Right kidney (tissue), 9 donors: ENCODE measurements around the gene TKFC.

ENCODE experiments used
- DNase-seq: peaks from one replicate; pipeline ENCODE4 v3.0.0-alpha.2; 2016
- long read RNA-seq, 8 donors: transcript quantifications; one replicate each; lab custom pipeline, GENCODE V29; 2026

TKFC gene, protein sequence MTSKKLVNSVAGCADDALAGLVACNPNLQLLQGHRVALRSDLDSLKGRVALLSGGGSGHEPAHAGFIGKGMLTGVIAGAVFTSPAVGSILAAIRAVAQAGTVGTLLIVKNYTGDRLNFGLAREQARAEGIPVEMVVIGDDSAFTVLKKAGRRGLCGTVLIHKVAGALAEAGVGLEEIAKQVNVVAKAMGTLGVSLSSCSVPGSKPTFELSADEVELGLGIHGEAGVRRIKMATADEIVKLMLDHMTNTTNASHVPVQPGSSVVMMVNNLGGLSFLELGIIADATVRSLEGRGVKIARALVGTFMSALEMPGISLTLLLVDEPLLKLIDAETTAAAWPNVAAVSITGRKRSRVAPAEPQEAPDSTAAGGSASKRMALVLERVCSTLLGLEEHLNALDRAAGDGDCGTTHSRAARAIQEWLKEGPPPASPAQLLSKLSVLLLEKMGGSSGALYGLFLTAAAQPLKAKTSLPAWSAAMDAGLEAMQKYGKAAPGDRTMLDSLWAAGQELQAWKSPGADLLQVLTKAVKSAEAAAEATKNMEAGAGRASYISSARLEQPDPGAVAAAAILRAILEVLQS
- long read RNA-seq, donor 1, full-length matches to known transcripts: 6 of 6 reads
- long read RNA-seq, donor 1, partial matches to known transcripts: 0 of 6 reads
- long read RNA-seq, donor 1, other reads (novel, unspliced or antisense): 0 of 6 reads
- long read RNA-seq, donor 2, full-length matches to known transcripts: 4 of 9 reads
- long read RNA-seq, donor 2, partial matches to known transcripts: 5 of 9 reads
- long read RNA-seq, donor 2, other reads (novel, unspliced or antisense): 0 of 9 reads
- long read RNA-seq, donor 3: 0 reads
- long read RNA-seq, donor 4, full-length matches to known transcripts: 5 of 5 reads
- long read RNA-seq, donor 4, partial matches to known transcripts: 0 of 5 reads
- long read RNA-seq, donor 4, other reads (novel, unspliced or antisense): 0 of 5 reads
- long read RNA-seq, donor 5, full-length matches to known transcripts: 2 of 2 reads
- long read RNA-seq, donor 5, partial matches to known transcripts: 0 of 2 reads
- long read RNA-seq, donor 5, other reads (novel, unspliced or antisense): 0 of 2 reads
- long read RNA-seq, donor 6, full-length matches to known transcripts: 6 of 22 reads
- long read RNA-seq, donor 6, partial matches to known transcripts: 16 of 22 reads
- long read RNA-seq, donor 6, other reads (novel, unspliced or antisense): 0 of 22 reads
- long read RNA-seq, donor 7, full-length matches to known transcripts: 6 of 6 reads
- long read RNA-seq, donor 7, partial matches to known transcripts: 0 of 6 reads
- long read RNA-seq, donor 7, other reads (novel, unspliced or antisense): 0 of 6 reads
- long read RNA-seq, donor 8, full-length matches to known transcripts: 4 of 9 reads
- long read RNA-seq, donor 8, partial matches to known transcripts: 5 of 9 reads
- long read RNA-seq, donor 8, other reads (novel, unspliced or antisense): 0 of 9 reads

- DNase-seq: peak; percentile 92
Observed at GRCh38 chr11:61332797-61333549, at the start of gene TKFC, which contains the start of gene DDB1. TKFC (plus strand) TSS chr11:61333228; CDS start chr11:61334729, 1,501 bp downstream. DDB1 (minus strand) TSS chr11:61333105; CDS start chr11:61332968, 137 bp downstream.

DNA sequence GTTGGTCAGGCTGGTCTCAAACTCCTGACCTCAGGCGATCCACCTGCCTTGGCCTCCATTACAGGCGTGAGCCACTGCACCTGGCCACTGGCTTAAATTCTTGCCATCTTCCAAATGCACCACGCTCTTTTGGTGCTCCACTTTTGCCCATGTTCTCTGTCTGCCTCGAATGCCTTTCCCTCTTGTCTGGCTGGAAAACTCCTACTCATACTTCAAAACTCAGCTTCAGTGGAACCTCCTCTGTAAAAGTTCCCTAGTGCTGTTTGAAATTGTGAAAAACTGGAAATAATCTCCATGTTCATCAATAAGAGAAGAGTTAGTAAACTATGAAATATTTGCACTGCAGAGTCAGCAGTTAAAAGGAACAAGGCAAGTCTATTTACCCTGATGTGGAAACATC, 49.4 kb upstream of the TKFC start:
- no peak for DNase-seq

- DNase-seq: no peak
Observed at GRCh38 chr11:61287338-61287977, 45.6 kb upstream of the TKFC start.

GRCh38 chr11:61290905-61291690, 41.9 kb upstream of the TKFC start:
- no peak for DNase-seq

- DNase-seq: no peak
Observed at GRCh38 chr11:61292356-61292755, 40.7 kb upstream of the TKFC start.

- peak; percentile 84 for DNase-seq
Observed at GRCh38 chr11:61293867-61294716, 38.9 kb upstream of the TKFC start.

DNA sequence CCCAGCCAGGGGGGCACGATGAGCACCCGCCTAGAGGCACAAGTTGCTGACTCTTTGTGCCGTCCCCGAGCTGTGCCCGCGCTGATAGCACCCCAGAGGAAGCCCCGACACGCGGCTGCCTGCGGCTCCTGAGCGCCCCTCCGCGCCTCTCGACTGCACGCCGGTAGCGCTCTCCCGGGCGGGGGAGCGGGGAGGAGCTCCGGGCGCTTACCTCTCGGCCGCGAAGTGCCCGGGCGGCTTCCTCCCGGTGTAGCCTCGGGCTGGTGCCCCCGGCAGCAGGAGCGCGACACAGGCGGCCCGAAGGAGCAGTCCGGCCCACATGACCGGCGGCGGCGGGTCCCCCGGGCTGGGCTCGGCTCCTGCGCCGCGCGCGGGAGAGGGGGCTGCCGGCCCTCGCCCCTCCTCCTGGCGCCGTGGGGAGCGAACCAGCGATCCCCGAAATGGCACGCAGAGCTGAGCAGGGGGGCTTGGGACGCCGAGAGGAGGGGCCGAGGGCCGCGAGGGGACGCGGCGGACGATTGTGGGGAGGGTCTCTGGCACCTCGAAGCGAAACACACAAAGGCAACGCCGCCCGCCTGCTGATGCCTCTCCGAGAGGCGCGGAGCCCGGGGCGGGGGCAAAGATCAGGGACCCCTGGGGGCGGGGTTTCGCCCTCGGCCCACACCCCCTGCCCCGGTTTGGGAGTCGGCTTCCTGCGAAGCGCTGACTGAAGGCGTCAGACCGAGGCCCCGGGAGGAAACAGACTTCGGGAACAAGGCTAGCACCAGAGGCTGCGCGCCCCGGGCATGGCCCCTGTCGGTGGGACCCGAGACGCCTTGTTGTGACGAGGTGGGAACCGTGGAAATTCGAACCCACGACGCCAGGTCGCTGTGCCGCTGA, 38.1 kb upstream of the TKFC start, which contains the start of gene VWCE:
Gene VWCE, minus strand, starts transcription at position 600 of the 879 bp plus-strand sequence. Its CDS starts 279 bp downstream, at position 321.
- DNase-seq: peak; percentile 88

- DNase-seq: no peak
Observed at GRCh38 chr11:61295596-61295926, 37.5 kb upstream of the TKFC start.

GRCh38 chr11:61297341-61297740, 35.7 kb upstream of the TKFC start:
- no peak for DNase-seq

GRCh38 chr11:61297746-61298145, 35.3 kb upstream of the TKFC start:
- DNase-seq: no peak

GRCh38 chr11:61298663-61299244, 34.3 kb upstream of the TKFC start:
- no peak for DNase-seq

- no peak for DNase-seq
Observed at GRCh38 chr11:61302550-61302949, 30.5 kb upstream of the TKFC start.

DNA sequence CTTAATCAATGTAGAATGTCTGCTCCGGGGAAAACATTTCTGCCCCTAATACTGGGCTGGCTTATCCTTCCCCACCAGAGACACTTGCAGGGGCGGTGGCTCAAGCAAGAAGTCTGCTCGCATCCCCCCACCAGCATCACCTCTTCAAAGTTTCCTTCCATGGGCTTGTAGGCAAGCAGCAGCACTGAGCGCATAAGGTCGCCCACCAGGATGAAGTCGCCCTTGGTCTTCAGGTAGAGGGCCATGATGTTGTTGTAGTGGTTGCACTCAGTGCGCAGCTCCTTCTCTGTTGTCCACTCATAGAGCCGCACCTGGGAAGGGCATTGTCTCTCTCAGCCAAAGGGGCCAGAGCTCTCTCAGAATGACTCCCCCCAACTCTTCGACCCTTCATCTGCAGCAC, 29.3 kb upstream of the TKFC start:
- DNase-seq: no peak

GRCh38 chr11:61305417-61305816, 27.6 kb upstream of the TKFC start:
- no peak for DNase-seq

- no peak for DNase-seq
Observed at GRCh38 chr11:61306221-61306620, 26.8 kb upstream of the TKFC start.

DNA sequence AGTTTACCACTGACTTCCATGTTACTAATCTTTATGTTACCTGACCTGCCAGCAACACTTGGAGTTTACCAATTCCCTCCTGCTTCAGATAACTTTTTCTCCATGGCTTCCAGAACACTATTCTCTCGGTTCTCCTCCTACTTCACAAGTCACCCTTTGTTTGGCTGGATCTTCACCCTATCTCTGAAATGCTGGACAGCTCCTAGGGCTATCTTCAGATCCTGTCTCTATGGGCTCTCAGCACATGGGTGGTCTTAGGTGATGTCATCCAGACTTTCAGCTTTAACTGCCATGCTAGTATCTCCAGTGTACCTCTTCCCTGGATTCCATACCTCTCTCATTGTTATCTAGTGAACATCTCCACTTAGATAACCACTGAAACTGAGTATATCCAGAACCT, 25.7 kb upstream of the TKFC start:
- DNase-seq: no peak

- DNase-seq: no peak
Observed at GRCh38 chr11:61309141-61309540, 23.9 kb upstream of the TKFC start.
